HEK293T (cell line): ENCODE results near the gene MELK.
"Not testable (repeated sequence)": the region's sequence is repeated elsewhere in the genome, so short reads cannot be mapped to it uniquely, and the experiment has no call there.

ENCODE experiments used
- ARNT ChIP-seq: fragments of 450-650 bp; IDR thresholded peaks from 2 replicates; pipeline ENCODE4 v1.6.1; 2017; ENCODE audit warnings: mild to moderate bottlenecking
- BHLHE40 ChIP-seq: fragments of 450-650 bp; IDR thresholded peaks from 2 replicates; pipeline ENCODE4 v1.6.1; 2016; ENCODE audit warnings: mild to moderate bottlenecking, moderate library complexity, borderline replicate concordance
- CTBP1 ChIP-seq: fragments of 450-650 bp; IDR thresholded peaks from 2 replicates; pipeline ENCODE4 v1.6.1; 2016; ENCODE audit warnings: borderline replicate concordance
- ELF4 ChIP-seq: fragments of 450-650 bp; IDR thresholded peaks from 2 replicates; pipeline ENCODE4 v1.6.1; 2017; ENCODE audit warnings: antibody characterized with exemption
- FOXA1 ChIP-seq: fragments of 450-650 bp; IDR thresholded peaks from 2 replicates; pipeline ENCODE4 v1.6.1; 2016; ENCODE audit warnings: mild to moderate bottlenecking
- FOXK2 ChIP-seq: fragments of 450-650 bp; IDR thresholded peaks from 2 replicates; pipeline ENCODE4 v1.6.1; 2016; ENCODE audit warnings: mild to moderate bottlenecking
- FOXM1 ChIP-seq: fragments of 450-650 bp; IDR thresholded peaks from 2 replicates; pipeline ENCODE4 v1.6.1; 2017; ENCODE audit warnings: mild to moderate bottlenecking, borderline replicate concordance
- HDGF ChIP-seq: fragments of 450-650 bp; IDR thresholded peaks from 2 replicates; pipeline ENCODE4 v1.6.1; 2017; ENCODE audit warnings: antibody characterized with exemption, borderline replicate concordance
- L3MBTL2 ChIP-seq: fragments of 450-650 bp; conservative IDR thresholded peaks from 2 replicates; pipeline ENCODE4 v1.6.1; 2016; ENCODE audit warnings: mild to moderate bottlenecking
- LEF1 ChIP-seq: fragments of 450-650 bp; IDR thresholded peaks from 2 replicates; pipeline ENCODE4 v1.6.1; 2017; ENCODE audit warnings: mild to moderate bottlenecking, borderline replicate concordance
- NFRKB ChIP-seq: fragments of 450-650 bp; IDR thresholded peaks from 2 replicates; pipeline ENCODE4 v1.6.1; 2016; ENCODE audit warnings: mild to moderate bottlenecking, moderate library complexity
- PKNOX1 ChIP-seq: fragments of 450-650 bp; IDR thresholded peaks from 2 replicates; pipeline ENCODE4 v1.6.1; 2016
- SP1 ChIP-seq: fragments of 450-650 bp; IDR thresholded peaks from 2 replicates; pipeline ENCODE4 v1.6.1; 2017
- TARDBP ChIP-seq: fragments of 450-650 bp; IDR thresholded peaks from 2 replicates; pipeline ENCODE4 v1.6.1; 2016

- TF ChIP-seq CTBP1, TARDBP, NFRKB, HDGF, SP1, L3MBTL2, BHLHE40, ARNT, LEF1, ELF4, FOXM1, FOXK2, FOXA1, PKNOX1: not testable (repeated sequence)
These were observed 9.9 kb upstream of the MELK start for GRCh38 chr9:36562801-36563200.
